ENCODE measurements around the gene RUNX1. TPM values are rescaled to one million over a fixed set of nuclear protein-coding genes. Genes with fewer than 3 reads are reported as not detected.

Gene RUNX1
- total RNA-seq, 4 donors from 2014 or later, result 16.2 to 34.6 (median 26.4) TPM

DNA sequence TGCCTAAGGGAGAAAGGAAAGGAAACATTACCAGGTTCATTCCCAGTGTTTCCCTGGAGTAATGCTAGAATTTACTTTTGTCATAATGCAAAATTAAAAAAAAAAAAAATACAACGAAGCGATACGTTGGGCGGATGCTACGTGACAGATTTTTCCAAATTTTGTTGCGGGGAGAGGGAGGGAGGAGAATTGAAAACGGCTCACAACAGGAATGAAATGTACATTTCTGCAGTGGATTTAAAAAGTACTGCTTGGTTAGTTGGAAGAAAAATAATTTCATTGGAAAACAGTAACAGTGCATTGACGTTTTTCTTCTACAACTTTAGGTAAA lies 157.5 kb downstream of the RUNX1 start:
- TF ChIP-seq, protein P1, sequence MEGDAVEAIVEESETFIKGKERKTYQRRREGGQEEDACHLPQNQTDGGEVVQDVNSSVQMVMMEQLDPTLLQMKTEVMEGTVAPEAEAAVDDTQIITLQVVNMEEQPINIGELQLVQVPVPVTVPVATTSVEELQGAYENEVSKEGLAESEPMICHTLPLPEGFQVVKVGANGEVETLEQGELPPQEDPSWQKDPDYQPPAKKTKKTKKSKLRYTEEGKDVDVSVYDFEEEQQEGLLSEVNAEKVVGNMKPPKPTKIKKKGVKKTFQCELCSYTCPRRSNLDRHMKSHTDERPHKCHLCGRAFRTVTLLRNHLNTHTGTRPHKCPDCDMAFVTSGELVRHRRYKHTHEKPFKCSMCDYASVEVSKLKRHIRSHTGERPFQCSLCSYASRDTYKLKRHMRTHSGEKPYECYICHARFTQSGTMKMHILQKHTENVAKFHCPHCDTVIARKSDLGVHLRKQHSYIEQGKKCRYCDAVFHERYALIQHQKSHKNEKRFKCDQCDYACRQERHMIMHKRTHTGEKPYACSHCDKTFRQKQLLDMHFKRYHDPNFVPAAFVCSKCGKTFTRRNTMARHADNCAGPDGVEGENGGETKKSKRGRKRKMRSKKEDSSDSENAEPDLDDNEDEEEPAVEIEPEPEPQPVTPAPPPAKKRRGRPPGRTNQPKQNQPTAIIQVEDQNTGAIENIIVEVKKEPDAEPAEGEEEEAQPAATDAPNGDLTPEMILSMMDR (IDR thresholded peaks at IDR 0.05; ENCODE audit: low read depth), result no peak

DNA sequence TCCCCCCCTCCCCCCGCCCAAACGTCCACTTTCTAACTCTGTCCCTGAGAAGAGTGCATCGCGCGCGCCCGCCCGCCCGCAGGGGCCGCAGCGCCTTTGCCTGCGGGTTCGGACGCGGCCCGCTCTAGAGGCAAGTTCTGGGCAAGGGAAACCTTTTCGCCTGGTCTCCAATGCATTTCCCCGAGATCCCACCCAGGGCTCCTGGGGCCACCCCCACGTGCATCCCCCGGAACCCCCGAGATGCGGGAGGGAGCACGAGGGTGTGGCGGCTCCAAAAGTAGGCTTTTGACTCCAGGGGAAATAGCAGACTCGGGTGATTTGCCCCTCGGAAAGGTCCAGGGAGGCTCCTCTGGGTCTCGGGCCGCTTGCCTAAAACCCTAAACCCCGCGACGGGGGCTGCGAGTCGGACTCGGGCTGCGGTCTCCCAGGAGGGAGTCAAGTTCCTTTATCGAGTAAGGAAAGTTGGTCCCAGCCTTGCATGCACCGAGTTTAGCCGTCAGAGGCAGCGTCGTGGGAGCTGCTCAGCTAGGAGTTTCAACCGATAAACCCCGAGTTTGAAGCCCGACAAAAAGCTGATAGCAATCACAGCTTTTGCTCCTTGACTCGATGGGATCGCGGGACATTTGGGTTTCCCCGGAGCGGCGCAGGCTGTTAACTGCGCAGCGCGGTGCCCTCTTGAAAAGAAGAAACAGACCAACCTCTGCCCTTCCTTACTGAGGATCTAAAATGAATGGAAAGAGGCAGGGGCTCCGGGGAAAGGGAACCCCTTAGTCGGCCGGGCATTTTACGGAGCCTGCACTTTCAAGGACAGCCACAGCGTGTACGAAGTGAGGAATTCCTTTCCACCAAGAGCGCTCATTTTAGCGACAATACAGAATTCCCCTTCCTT lies 158.1 kb downstream of the RUNX1 start:
- TF ChIP-seq, protein P1 (IDR thresholded peaks at IDR 0.05; ENCODE audit: low read depth), result no peak

DNA sequence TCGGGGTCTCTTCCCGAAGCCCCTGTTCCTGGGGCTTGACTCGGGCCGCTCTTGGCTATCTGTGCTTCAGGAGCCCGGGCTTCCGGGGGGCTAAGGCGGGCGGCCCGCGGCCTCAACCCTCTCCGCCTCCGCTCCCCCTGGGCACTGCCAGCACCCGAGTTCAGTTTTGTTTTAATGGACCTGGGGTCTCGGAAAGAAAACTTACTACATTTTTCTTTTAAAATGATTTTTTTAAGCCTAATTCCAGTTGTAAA lies 158.7 kb downstream of the RUNX1 start:
- TF ChIP-seq, protein P1 (IDR thresholded peaks at IDR 0.05; ENCODE audit: low read depth), result no peak

DNA sequence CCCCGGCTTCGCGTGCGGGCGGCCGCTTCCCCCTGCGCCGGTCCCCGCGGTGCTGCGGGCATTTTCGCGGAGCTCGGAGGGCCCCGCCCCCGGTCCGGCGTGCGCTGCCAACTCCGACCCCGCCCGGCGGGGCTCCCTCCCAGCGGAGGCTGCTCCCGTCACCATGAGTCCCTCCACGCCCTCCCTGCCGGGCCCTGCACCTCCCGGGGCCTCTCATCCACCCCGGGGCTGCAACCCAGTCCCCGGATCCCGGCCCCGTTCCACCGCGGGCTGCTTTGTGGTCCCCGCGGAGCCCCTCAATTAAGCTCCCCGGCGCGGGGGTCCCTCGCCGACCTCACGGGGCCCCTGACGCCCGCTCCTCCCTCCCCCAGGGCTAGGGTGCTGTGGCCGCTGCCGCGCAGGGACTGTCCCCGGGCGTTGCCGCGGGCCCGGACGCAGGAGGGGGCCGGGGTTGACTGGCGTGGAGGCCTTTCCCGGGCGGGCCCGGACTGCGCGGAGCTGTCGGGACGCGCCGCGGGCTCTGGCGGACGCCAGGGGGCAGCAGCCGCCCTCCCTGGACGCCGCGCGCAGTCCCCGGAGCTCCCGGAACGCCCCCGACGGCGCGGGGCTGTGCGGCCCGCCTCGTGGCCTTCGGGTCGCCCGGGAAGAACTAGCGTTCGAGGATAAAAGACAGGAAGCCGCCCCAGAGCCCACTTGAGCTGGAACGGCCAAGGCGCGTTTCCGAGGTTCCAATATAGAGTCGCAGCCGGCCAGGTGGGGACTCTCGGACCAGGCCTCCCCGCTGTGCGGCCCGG lies 159.2 kb downstream of the RUNX1 start:
- TF ChIP-seq, protein P1 (IDR thresholded peaks at IDR 0.05; ENCODE audit: low read depth), result no peak

DNA sequence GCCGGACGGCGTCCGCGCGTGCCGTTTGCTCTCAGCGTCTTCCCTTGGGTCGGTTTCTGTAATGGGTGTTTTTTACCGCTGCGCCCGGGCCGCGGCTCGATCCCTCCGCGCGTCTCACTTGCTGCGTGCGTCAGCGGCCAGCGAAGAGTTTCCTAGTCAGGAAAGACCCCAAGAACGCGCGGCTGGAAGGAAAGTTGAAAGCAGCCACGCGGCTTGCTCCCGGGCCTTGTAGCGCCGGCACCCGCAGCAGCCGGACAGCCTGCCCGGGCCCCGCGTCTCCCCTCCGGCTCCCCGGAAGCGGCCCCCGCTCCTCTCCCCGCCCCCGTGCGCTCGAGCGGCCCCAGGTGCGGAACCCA lies 159.8 kb downstream of the RUNX1 start:
- TF ChIP-seq, protein P1 (IDR thresholded peaks at IDR 0.05; ENCODE audit: low read depth), result no peak

DNA sequence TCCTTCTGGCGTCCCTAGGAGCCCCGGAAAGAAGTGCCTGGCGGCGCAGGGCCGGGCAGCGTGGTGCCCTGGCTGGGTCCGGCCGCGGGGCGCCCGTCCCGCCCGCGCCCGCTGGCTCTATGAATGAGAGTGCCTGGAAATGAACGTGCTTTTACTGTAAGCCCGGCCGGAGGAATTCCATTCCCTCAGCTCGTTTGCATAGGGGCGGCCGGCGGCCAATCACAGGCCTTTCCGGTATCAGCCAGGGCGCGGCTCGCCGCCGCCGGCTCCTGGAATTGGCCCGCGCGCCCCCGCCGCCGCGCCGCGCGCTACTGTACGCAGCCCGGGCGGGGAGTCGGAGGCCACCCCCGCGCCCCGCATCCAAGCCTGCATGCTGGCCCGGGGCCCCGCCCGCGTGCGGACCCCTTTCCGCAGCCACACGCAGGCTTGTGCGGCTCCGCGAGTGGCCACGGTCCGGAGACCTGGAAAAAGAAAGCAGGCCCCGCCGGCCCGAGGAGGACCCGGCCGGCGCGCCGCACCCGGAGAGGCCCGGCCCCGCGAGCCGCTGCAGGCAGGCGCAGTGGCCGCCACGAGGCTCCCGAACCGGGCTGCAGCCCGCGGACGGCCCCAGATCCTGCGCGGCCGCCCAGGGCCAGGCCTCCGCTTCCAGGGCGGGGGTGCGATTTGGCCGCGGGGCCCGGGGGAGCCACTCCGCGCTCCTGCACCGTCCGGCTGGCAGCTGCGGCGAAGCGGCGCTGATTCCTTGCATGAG lies 160.4 kb downstream of the RUNX1 start:
- TF ChIP-seq, protein P1 (IDR thresholded peaks at IDR 0.05; ENCODE audit: low read depth), result no peak

All from subcutaneous adipose tissue (tissue), 4 donors.